T-helper 1 cell treated with Interleukin-12 subunit alpha and Interleukin-12 subunit beta and Interleukin-4 antibody, amounts not matched to agents 30 ng/mL and 1 ng/mL, for 36 hours (primary cell): ENCODE data around the gene YIPF6. TPM values are rescaled to one million over a fixed set of nuclear protein-coding genes. Genes with fewer than 3 reads are reported as not detected.
"Not testable (repeated sequence)": the region's sequence is repeated elsewhere in the genome, so short reads cannot be mapped to it uniquely, and the experiment has no call there.

ENCODE experiments used
- intact Hi-C: fragments of 100-400 bp; cut with micrococcal nuclease; formaldehyde crosslinking; loops from one replicate; pipeline ENCODE4 v1.15.1; 2024
- total RNA-seq: library from RNA; stranded (reverse); gene quantifications from 2 replicates; pipeline ENCODE4 v1.2.3, GENCODE V29; 2022

Gene YIPF6
- 19.4 and 19.6 TPM in 2 replicates for total RNA-seq

- intact Hi-C loops: loop anchor here (2.0 kb wide), 2 partner anchors 188 to 666 kb away; partner anchors contain the start of gene PJA1
Observed at GRCh38 chrX:68498508-68499379, at the start of gene YIPF6. TSS of gene YIPF6 (plus strand) at chrX:68499051. CDS start at chrX:68499067, 16 bp downstream.

GRCh38 chrX:68451720-68452119, 47.1 kb upstream of the YIPF6 start:
- intact Hi-C loops: no loop called here

- intact Hi-C loops: no loop called here
Observed at GRCh38 chrX:68454476-68455150, 44.2 kb upstream of the YIPF6 start.

GRCh38 chrX:68455151-68455510, 43.7 kb upstream of the YIPF6 start:
- intact Hi-C loops: no loop called here

GRCh38 chrX:68461093-68461492, 37.8 kb upstream of the YIPF6 start:
- intact Hi-C loops: no loop called here

GRCh38 chrX:68461576-68461975, 37.3 kb upstream of the YIPF6 start:
- intact Hi-C loops: no loop called here

- intact Hi-C loops: no loop called here
Observed at GRCh38 chrX:68462197-68462596, 36.7 kb upstream of the YIPF6 start.

- intact Hi-C loops: no loop called here
Observed at GRCh38 chrX:68462653-68463052, 36.2 kb upstream of the YIPF6 start.

GRCh38 chrX:68463880-68464279, 35.0 kb upstream of the YIPF6 start:
- intact Hi-C loops: no loop called here

- intact Hi-C loops: no loop called here
Observed at GRCh38 chrX:68464796-68465195, 34.1 kb upstream of the YIPF6 start.

GRCh38 chrX:68480969-68481368, 17.9 kb upstream of the YIPF6 start:
- intact Hi-C loops: no loop called here

- intact Hi-C loops: not testable (repeated sequence)
Observed at GRCh38 chrX:68486198-68486597, 12.7 kb upstream of the YIPF6 start.

- intact Hi-C loops: no loop called here
Observed at GRCh38 chrX:68487254-68487653, 11.6 kb upstream of the YIPF6 start.

- intact Hi-C loops: no loop called here
Observed at GRCh38 chrX:68487924-68488323, 10.9 kb upstream of the YIPF6 start.

GRCh38 chrX:68488657-68489056, 10.2 kb upstream of the YIPF6 start:
- intact Hi-C loops: no loop called here

- intact Hi-C loops: no loop called here
Observed at GRCh38 chrX:68490644-68491043, 8.2 kb upstream of the YIPF6 start.

GRCh38 chrX:68492583-68492982, 6.3 kb upstream of the YIPF6 start:
- intact Hi-C loops: no loop called here

GRCh38 chrX:68493776-68494175, 5.1 kb upstream of the YIPF6 start:
- intact Hi-C loops: not testable (repeated sequence)

GRCh38 chrX:68498044-68498507, 775 bp upstream of the YIPF6 start:
- intact Hi-C loops: loop anchor here (2.0 kb wide), 2 partner anchors 189 to 667 kb away; partner anchors contain the start of gene PJA1

- intact Hi-C loops: loop anchor here (2.0 to 5.0 kb wide), 3 partner anchors 187 to 665 kb away; partner anchors contain the start of genes EFNB1 and PJA1
Observed at GRCh38 chrX:68499543-68500504, 973 bp downstream of the YIPF6 start.
